Measurements from ENCODE around the gene PCDHA5. TPM values are rescaled to one million over a fixed set of nuclear protein-coding genes. Genes with fewer than 3 reads are reported as not detected.
A peak's percentile ranks its signal among the peaks of the same experiment; 100 is the strongest.
"Not testable (repeated sequence)": the region's sequence is repeated elsewhere in the genome, so short reads cannot be mapped to it uniquely, and the experiment has no call there.

The PCDHA5 gene
- total RNA-seq, 1 donor from 2014 or later: 3.6 TPM

GRCh38 chr5:140823475-140823874 is 2.1 kb downstream of the PCDHA5 start:
- H3K27me3 Mint-ChIP-seq (ENCODE audit: low read depth): no peaks in the 10 kb centered on the region
- peaks cover 2% of the 10 kb centered on the region for H3K4me1 Mint-ChIP-seq
- peaks cover 19% of the 10 kb centered on the region for H3K9me3 Mint-ChIP-seq
- H3K4me3 Mint-ChIP-seq: no peak overlapping the region
- TF ChIP-seq CTCF (IDR thresholded peaks at IDR 0.05; ENCODE audit: unreplicated experiment): no peak
- no peak overlapping the region for H3K27ac Mint-ChIP-seq
- DNase-seq (ENCODE audit: low spot score in 2 of 2, unreplicated experiment in 2 of 2): no peak
- peaks cover 38% of the 10 kb centered on the region for H3K36me3 Mint-ChIP-seq

GRCh38 chr5:140827704-140828361 is 6.4 kb downstream of the PCDHA5 start, which contains the start of gene PCDHA6:
Gene PCDHA6, plus strand, starts transcription at chr5:140827960. Its CDS starts 132 bp downstream, at chr5:140828092.
- TF ChIP-seq CTCF (IDR thresholded peaks at IDR 0.05; ENCODE audit: unreplicated experiment): peak; percentile 19
- Mint-ChIP-seq H3K36me3 (peaks cover 57% of the 10 kb centered on the region), H3K27ac (peak within 1 kb of the TSS; percentile 84), H3K4me1 (peaks cover 2% of the 10 kb centered on the region), H3K9me3 (peaks cover 33% of the 10 kb centered on the region), H3K27me3 (ENCODE audit: low read depth) (no peaks in the 10 kb centered on the region), H3K4me3 (peak within 1 kb of the TSS; percentile 75)
- no peak for DNase-seq (ENCODE audit: low spot score in 2 of 2, unreplicated experiment in 2 of 2)

- H3K36me3 Mint-ChIP-seq: peaks cover 59% of the 10 kb centered on the region
- peak overlapping the region; percentile 84 for H3K27ac Mint-ChIP-seq
- no peak for DNase-seq (ENCODE audit: low spot score in 2 of 2, unreplicated experiment in 2 of 2)
- peak overlapping the region; percentile 75 for H3K4me3 Mint-ChIP-seq
- peak; percentile 3 for TF ChIP-seq CTCF (IDR thresholded peaks at IDR 0.05; ENCODE audit: unreplicated experiment)
- no peaks in the 10 kb centered on the region for H3K27me3 Mint-ChIP-seq (ENCODE audit: low read depth)
- H3K9me3 Mint-ChIP-seq: peaks cover 37% of the 10 kb centered on the region
- H3K4me1 Mint-ChIP-seq: peaks cover 2% of the 10 kb centered on the region
These were observed 6.9 kb downstream of the PCDHA5 start for GRCh38 chr5:140828362-140828737.

GRCh38 chr5:140829511-140830501 is 8.4 kb downstream of the PCDHA5 start:
- not testable (repeated sequence) for H3K27me3 Mint-ChIP-seq (ENCODE audit: low read depth); H3K4me1 Mint-ChIP-seq; DNase-seq (ENCODE audit: low spot score in 2 of 2, unreplicated experiment in 2 of 2); H3K27ac Mint-ChIP-seq; H3K4me3 Mint-ChIP-seq
- H3K9me3 Mint-ChIP-seq: peaks cover 46% of the 10 kb centered on the region
- H3K36me3 Mint-ChIP-seq: peaks cover 65% of the 10 kb centered on the region

- Mint-ChIP-seq H3K36me3 (peaks cover 67% of the 10 kb centered on the region), H3K4me1 (no peaks in the 10 kb centered on the region), H3K4me3 (no peak within 1 kb of the TSS), H3K27me3 (ENCODE audit: low read depth) (no peaks in the 10 kb centered on the region), H3K9me3 (peaks cover 36% of the 10 kb centered on the region), H3K27ac (no peak within 1 kb of the TSS)
- DNase-seq (ENCODE audit: low spot score in 2 of 2, unreplicated experiment in 2 of 2): no peak
- no peak for TF ChIP-seq CTCF (IDR thresholded peaks at IDR 0.05; ENCODE audit: unreplicated experiment)
These were observed 12.6 kb downstream of the PCDHA5 start, which contains the start of gene PCDHA7 for GRCh38 chr5:140833993-140834392. Gene PCDHA7, plus strand, starts transcription at chr5:140834269. Its CDS starts 115 bp downstream, at chr5:140834384.

GRCh38 chr5:140834439-140835008 is 13.1 kb downstream of the PCDHA5 start:
- peaks cover 63% of the 10 kb centered on the region for H3K36me3 Mint-ChIP-seq
- not testable (repeated sequence) for H3K27me3 Mint-ChIP-seq (ENCODE audit: low read depth); H3K27ac Mint-ChIP-seq; H3K4me3 Mint-ChIP-seq; DNase-seq (ENCODE audit: low spot score in 2 of 2, unreplicated experiment in 2 of 2); H3K4me1 Mint-ChIP-seq
- peaks cover 38% of the 10 kb centered on the region for H3K9me3 Mint-ChIP-seq

All from mesothelial cell of epicardium (in vitro differentiated cells).